Hematopoietic multipotent progenitor cell (in vitro differentiated cells): Measurements from ENCODE around the gene WASHC2A. TPM values are rescaled to one million over a fixed set of nuclear protein-coding genes. Genes with fewer than 3 reads are reported as not detected.
"Not testable (repeated sequence)": the region's sequence is repeated elsewhere in the genome, so short reads cannot be mapped to it uniquely, and the experiment has no call there.

Source experiments
- DNase-seq, 3 donors: peaks; one replicate each; pipeline ENCODE4 v3.0.0-alpha.2; 2011 to 2015; ENCODE audit warnings: low read depth in 2 of 3, low spot score in 2 of 3
- total RNA-seq: library from RNA; depleted of rRNA; stranded (reverse); fragments of >200 nt; gene quantifications from one replicate; pipeline ENCODE4 v1.2.3, GENCODE V29; 2012

The WASHC2A gene
- total RNA-seq, 1 donor: 16.4 TPM

GRCh38 chr10:50058727-50059126 is 9.0 kb upstream of the WASHC2A start:
- DNase-seq: not testable (repeated sequence)

GRCh38 chr10:50059946-50060345 is 7.8 kb upstream of the WASHC2A start:
- DNase-seq: not testable (repeated sequence)

DNA sequence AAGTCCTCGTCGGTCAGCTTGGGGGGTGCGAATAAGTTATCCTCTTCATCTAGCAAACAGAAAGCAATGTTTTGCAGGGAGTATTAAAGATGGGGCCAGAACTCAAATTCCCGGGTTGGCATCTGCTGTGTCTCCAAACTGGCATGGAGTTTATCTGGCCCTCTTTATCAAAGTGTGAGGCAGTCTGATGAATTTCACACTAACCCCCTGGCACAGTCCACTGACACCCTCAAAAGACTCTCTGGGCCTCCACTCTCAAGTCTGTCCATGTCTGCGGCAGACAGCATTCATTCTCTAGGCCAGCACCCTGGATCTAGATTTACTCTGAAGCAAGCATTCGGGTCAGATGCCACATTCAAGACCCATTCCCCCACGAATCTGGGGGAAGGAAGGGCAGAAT is 6.2 kb upstream of the WASHC2A start:
- DNase-seq: not testable (repeated sequence)

GRCh38 chr10:50063100-50063499 is 4.7 kb upstream of the WASHC2A start:
- peak in 1 of 3 donors; percentile 26 for DNase-seq

- DNase-seq: not testable (repeated sequence)
These were observed 552 bp downstream of the WASHC2A start for GRCh38 chr10:50068352-50068659.

DNA sequence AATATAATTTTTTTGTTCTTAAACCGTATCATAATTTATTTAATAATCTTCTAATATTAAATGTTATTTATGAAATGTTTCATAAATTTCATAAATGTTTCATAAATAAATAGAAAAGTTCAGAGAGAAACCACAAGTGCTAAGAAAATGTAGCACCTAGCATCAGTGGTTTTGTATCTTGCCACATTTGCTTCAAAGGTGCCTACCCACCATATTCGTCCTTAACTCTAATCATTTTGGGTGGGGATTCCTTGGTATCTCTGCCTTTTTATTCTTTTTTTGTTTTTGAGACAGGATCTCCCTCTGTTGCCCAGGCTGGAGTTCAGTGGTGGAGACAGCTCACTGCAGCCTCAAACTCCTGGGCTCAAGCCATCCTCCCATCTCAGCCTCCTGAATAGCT is 7.4 kb downstream of the WASHC2A start:
- not testable (repeated sequence) for DNase-seq

GRCh38 chr10:50075544-50075943 is 7.8 kb downstream of the WASHC2A start:
- peak in 1 of 3 donors; percentile 20 for DNase-seq

DNA sequence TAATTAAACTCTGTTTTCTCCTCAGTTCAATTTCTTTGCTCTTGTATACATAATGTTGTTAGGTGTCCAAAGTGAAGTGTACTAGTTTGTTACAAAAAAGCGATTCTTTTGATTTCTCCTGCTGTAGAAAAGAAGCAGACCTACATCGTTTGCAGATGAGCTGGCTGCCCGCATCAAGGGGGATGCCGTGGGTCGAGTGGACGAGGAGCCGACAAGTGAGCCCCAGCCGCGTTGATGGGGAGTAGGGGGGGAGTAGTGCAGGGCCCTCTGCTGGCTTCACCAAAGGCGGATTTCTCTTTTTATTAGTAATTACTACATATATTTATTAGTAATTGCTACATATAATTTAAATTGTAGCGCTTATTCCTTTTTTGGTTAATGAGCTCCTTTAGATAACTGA is 23.6 kb downstream of the WASHC2A start:
- not testable (repeated sequence) for DNase-seq

- not testable (repeated sequence) for DNase-seq
These were observed 25.2 kb downstream of the WASHC2A start for GRCh38 chr10:50092928-50093327.

GRCh38 chr10:50094630-50095029 is 26.9 kb downstream of the WASHC2A start:
- DNase-seq: not testable (repeated sequence)

GRCh38 chr10:50095402-50095801 is 27.6 kb downstream of the WASHC2A start:
- DNase-seq: not testable (repeated sequence)

- not testable (repeated sequence) for DNase-seq
These were observed 29.0 kb downstream of the WASHC2A start for GRCh38 chr10:50096722-50097121.

DNA sequence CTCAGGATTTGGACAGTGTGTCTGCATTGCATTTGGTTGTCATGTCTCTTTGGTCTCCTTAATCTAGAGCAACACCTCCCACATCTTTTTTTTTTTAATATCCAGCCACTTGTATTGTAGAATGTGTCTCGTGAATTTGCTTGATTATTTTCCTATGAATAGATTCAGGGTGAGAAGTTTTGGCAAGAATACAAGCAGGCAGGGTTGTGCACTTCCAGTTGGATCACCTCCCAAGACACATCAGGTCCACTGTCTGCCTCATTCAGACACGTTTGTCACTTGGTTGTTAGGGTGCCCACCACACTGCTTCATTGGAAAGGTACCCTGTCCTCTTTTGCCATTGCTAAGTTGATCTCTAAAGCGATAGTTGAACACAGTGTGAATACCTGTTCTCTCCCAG is 30.9 kb downstream of the WASHC2A start:
- not testable (repeated sequence) for DNase-seq

DNA sequence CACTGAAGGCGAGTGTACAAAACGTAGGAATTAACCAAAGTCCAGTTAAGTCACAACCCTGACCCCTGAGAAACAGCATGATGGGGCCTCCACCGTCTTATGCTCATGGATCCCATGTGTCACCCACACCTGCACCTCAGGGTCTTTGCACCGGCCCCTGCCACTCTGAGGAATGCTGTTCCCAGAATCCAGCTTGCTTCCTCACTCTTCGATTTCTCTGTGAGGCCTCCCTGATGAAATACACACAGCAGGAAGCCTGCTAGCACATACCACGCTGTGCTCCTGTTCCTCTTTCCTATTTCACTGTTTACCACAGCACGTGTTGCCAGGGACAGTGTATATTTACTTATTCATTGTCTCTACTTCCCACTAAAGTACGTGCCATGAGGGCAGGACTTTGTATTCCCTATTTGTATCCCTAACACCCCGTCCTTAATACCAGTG is 33.4 kb downstream of the WASHC2A start:
- not testable (repeated sequence) for DNase-seq

DNA sequence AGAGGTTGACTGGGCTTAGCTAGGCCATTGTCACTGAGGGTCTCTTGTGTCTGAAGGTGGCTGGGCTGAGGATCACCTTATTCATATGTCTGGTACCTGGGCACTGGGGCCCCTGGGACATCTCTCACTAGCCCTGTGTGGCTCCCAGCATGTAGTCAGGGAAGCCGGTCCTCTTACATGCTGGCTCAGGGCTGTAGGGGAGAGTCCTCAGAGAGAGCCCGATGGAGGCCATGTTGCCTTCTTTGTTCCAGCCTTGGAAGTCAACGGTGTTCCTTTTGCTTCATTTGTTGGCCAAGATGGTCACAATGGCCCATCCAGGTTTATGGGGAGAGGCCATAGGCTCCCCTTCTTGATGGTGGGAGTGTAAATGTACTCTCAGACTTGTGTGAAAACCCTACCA is 34.0 kb downstream of the WASHC2A start:
- DNase-seq: not testable (repeated sequence)

DNA sequence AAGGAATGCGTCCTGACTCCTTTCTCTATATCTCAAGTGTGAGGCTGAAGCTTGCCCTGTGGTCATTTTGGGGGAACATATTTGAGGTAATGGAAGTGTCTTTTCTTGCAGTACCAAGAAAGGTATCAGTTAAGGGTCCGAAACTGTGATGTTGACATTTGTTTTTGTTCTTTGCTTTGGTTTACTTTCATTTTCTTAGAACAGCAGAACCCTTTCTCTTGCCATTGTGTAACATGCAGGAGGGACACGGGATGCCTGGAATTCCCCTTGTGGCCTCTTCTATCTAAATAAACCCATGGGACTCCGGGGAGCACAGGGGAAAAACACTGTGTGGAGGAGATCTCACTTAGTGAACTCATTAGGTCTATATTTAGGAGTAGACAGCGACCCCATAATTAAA is 34.5 kb downstream of the WASHC2A start:
- not testable (repeated sequence) for DNase-seq

DNA sequence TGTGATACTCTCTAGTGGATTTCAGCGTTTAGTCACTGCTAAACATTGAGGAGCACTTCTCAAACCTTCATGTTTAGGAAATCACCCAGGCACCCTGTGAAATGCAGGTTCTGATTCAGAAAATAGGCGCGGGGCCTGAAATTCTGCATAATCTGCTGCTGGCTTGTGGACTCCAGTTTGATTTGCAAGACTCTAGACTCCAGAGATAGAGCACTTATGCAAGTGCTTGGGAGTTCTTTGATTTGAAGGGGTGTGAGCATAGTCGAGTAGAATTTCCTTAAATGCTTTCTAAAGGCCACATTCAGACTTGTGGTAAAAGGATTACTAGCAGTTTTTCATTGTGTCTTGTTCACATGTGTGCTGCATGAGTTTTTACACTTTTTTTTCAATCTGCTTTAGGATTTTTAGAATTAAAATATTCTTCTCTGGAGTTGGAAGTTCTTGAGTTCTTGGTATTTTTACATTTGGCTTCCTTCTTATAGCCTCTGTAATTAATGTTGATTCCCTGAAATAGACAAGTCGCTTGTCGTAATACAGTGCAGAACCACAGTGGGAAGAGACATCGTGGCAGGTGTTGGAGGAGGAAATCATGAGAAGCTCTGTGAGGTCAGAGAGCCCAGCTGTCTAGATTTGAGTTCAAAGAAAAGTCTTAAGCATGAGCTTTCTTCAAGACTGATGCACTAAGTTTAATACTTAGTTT is 41.4 kb downstream of the WASHC2A start:
- not testable (repeated sequence) for DNase-seq

DNA sequence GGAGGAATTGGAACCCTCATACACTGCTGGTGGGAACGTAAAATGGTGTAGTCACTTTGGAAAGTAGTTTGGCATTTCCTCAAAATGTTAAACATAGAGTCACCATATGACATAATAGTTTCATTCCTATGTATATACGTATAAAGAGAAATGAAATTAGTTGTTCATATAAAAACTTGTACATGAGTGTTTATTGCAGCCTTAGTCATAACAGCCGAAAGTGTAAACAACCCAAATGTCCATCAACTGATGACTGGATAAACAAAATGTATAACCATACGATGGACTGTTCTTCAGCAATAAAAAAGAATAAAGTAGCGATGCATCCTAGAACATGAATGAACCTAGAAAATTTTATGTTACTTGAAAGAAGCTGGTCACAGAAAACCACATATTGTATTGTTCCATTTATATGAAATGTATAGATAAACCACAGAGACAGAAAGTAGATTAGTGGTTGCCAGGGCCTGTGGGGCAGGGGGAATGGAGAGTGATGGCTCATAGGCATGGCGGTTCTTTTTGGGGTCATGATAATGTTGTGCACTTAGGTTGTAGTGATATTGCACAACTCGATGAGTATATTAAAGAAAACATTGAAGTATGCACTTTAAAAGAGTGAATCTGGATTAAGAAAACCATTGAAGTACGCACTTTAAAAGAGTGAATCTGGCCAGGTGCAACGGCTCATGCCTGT is 44.8 kb downstream of the WASHC2A start:
- not testable (repeated sequence) for DNase-seq

DNA sequence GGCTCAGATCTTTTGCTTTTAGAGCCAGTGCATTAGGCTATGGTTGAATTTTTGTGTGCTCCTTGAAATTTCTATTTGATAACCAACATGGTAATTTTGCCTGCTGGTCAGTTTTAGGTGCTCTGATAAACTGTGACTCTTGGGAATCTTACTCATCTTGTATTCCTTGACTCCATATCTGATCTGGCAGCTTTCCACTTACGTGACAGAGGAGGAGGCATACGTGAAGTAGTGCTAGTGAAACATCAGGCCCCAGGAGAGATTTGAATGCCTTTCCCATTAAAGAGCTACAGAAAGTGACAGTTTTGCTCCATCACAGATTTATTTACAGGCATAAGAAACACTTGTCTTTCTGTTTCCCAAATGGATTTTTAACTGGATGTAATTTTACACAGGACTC is 59.0 kb downstream of the WASHC2A start:
- not testable (repeated sequence) for DNase-seq

DNA sequence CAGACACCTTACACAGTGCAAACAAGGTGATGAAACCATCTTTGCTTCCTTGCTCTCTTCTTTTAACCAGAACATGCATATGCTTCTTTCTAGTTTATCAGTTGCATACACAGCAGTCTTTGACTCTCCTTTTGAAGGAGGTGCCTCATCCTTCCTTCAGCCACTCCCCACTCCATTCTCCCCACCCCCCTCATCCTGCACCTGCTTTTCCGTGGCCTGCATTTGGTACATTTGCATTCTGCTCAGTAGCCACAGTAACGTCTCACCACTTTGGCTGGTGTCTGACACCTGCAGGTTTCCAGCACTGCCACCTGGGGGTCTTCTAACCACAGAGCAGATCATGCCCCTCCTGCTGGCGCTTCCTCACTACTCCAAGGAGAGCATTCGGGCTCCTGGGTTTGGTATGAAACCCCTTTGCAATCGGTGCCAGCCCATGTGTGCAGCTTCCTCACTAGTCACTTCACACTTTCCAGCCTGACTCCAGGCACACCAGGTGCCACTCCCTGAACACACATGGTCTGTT is 60.1 kb downstream of the WASHC2A start:
- not testable (repeated sequence) for DNase-seq

DNA sequence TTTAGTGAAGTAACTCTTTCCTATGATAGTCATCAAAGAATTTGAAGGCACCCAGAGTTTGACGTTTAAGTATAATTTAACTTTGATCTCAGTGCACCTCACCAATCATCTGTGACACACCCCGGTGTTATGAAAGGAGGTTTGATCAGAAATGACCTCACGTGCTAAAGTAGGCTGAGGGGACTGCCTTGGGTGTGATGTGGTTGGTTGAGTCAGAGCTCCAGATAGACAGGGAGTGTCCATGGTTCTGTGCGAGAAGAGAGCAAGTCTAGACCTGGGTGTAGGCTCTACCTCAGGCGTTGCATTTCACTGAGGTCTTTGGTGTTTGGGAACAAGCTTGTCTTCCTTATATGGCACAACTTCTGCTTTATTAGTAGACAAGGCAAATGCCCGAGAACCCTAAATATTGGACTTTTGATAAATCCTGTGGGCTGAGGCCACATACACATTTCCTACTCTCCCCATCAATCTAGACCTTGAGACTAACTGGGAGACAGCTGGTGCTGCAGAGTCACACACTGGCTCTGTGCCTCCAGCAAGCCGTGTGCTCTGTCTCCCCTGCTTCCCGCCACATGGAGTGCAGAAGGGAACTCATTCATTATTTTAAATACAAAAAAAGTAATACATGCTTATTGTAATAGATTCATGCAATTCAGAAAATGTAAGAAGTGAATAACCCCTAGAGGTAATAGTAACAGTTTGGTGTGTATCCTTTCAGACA is 63.7 kb downstream of the WASHC2A start:
- DNase-seq: not testable (repeated sequence)
